Muscle layer of colon (tissue), 2 donors: ENCODE measurements around the gene VTI1A.
"Not testable (repeated sequence)": the region's sequence is repeated elsewhere in the genome, so short reads cannot be mapped to it uniquely, and the experiment has no call there.

Experiments
- H3K27ac ChIP-seq: one replicate; pipeline ENCODE4 v1.7.0; 2013; ENCODE audit warnings: low read depth, mild to moderate bottlenecking, low read length, moderate library complexity
- H3K27me3 ChIP-seq, 2 donors: one replicate each; pipeline ENCODE4 v1.7.0; 2013; ENCODE audit warnings: low read length in 2 of 2, mild to moderate bottlenecking in 2 of 2; ENCODE audit not compliant: insufficient read depth in 2 of 2, control insufficient read depth in 1 of 2
- H3K36me3 ChIP-seq: one replicate; pipeline ENCODE4 v1.7.0; 2013; ENCODE audit warnings: mild to moderate bottlenecking, low read length; ENCODE audit not compliant: insufficient read depth
- H3K4me1 ChIP-seq: one replicate; pipeline ENCODE4 v1.7.0; 2013; ENCODE audit warnings: mild to moderate bottlenecking, low read length; ENCODE audit not compliant: insufficient read depth
- H3K4me3 ChIP-seq, 2 donors: one replicate each; pipeline ENCODE4 v1.7.0; 2013; ENCODE audit warnings: low read length in 2 of 2, low read depth in 1 of 2, mild to moderate bottlenecking in 1 of 2, moderate library complexity in 1 of 2
- H3K9ac ChIP-seq: one replicate; pipeline ENCODE4 v1.7.0; 2013; ENCODE audit warnings: low read length
- H3K9me3 ChIP-seq: one replicate; pipeline ENCODE4 v1.7.0; 2013; ENCODE audit warnings: mild to moderate bottlenecking, low read length
- donor health status: abdominal sarcoma.
- donor health status: Adenocarcinoma of cecum.

VTI1A gene

DNA sequence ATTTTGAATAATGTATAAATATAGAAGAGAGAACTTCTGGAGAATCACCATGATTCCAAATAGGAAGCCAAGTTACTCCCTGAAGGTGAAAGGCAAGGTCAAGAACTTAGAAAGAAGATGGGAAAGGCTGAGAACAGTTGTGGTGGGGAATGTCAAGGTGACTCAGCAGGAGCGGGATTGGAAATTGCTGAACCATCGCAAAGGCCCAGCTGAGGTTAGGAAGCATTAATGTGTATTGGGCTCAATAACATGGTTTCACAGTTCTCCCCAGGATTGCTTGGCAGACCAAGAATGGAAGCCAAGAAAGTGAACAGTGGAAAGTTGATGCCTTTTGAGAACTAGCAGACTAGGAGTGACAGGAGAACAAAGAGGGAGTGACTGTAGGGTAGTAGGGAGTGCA lies 133.3 kb downstream of the VTI1A start:
- no peak overlapping the region for H3K4me3 ChIP-seq
- no peaks in the 10 kb centered on the region for H3K36me3 ChIP-seq
- no peaks in the 10 kb centered on the region for H3K27me3 ChIP-seq
- peaks cover 6% of the 10 kb centered on the region for H3K4me1 ChIP-seq
- no peak overlapping the region for H3K9ac ChIP-seq
- no peaks in the 10 kb centered on the region for H3K9me3 ChIP-seq
- H3K27ac ChIP-seq, result no peak overlapping the region

DNA sequence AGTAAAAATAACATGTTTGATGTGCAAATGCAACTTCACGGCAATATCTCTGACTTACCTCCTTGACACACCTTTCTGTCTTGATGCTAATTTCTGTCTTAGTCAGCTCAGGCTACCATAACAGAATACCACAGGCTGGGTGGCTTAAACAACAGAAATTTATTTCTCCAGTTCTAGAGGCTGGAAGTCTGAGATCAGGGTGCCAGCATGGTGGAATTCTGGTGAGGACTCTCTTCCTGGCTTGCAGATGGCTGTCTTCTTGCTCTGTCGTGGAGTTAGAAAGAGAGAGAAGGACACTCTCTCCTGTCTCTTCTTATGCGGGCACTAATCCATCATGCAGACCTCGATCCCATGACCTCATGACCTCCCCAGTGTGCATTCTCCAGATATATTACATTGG lies 134.9 kb downstream of the VTI1A start:
- H3K9me3 ChIP-seq, result no peaks in the 10 kb centered on the region
- no peak overlapping the region for H3K4me3 ChIP-seq
- no peaks in the 10 kb centered on the region for H3K27me3 ChIP-seq
- H3K9ac ChIP-seq, result no peak overlapping the region
- no peaks in the 10 kb centered on the region for H3K36me3 ChIP-seq
- H3K27ac ChIP-seq, result no peak overlapping the region
- H3K4me1 ChIP-seq, result peaks cover 20% of the 10 kb centered on the region

DNA sequence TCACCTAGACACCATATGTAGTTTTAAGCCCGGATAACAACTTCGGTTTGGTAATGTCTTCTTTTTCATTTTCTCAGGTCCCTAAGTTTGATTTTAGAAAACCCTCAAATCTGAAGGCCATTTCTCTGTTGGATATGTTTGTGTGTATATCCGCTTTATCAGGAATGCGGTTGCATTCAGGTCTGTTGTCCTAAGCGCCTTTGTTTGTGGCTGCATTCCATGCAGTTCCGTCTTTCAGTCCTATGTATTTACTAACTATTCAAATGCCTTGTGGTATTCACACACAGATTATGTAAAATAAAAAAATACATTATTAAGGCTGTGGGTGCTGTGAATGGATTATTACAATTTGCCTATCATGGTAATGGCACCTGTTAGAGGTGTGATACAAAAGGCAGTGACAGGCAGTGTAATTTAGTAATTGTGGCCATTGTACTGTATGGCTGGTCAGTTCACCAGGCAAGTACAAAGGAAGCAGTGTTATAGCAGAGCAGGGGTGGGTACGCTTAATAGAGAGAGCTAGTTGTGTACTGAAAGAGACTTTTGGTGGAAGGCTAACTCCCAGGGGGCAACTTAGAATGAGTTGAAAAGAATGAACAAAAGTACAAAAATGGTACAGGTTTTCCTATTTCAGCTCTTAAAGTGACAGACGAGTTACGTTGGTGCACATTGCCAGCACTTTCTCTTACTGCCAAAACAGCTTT lies 136.4 kb downstream of the VTI1A start:
- H3K9ac ChIP-seq, result no peak overlapping the region
- no peaks in the 10 kb centered on the region for H3K9me3 ChIP-seq
- H3K27ac ChIP-seq, result no peak overlapping the region
- H3K36me3 ChIP-seq, result no peaks in the 10 kb centered on the region
- H3K4me3 ChIP-seq, result no peak overlapping the region
- no peaks in the 10 kb centered on the region for H3K27me3 ChIP-seq
- peaks cover 24% of the 10 kb centered on the region for H3K4me1 ChIP-seq

DNA sequence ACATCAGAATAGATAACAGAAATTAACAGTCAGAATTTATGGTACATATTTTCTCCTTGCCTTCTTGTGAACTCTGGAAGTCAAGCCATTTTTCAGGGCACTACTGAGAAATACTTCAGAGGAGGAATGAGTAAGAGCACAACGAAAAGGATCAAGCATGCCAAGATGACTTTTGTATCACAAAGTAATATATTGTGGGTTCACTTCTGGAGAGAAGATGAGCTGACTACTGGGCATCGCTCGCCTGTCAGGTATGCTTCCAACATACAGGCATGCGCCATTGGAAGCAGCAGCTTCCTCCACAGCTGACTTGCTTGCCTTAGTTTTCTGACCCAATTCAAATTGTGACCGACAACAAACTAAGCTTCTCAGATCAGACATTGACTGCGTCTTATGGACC lies 137.3 kb downstream of the VTI1A start:
- Histone ChIP-seq H3K9ac (no peak overlapping the region), H3K9me3 (no peaks in the 10 kb centered on the region), H3K4me1 (peaks cover 24% of the 10 kb centered on the region), H3K27ac (no peak overlapping the region), H3K27me3 (no peaks in the 10 kb centered on the region), H3K4me3 (no peak overlapping the region), H3K36me3 (no peaks in the 10 kb centered on the region)

DNA sequence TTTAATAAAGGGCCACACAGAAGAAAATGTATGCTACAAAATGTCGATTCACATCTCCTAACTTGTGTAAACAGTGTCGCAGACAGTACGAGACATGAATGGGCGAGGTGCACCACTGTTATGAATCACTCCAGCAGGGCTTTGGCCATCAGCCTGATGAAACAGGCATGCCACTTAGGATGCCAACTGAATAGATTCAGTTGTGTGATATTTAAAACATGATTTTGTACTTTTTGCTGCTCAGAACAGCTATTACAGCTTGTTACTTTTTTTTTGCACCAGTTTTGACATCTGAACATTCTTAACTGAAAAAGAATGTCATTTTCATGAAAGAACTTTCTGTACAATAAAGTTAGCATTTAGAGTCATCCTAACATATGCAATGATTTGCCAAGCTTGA lies 138.1 kb downstream of the VTI1A start:
- no peak overlapping the region for H3K27ac ChIP-seq
- H3K36me3 ChIP-seq, result no peaks in the 10 kb centered on the region
- H3K9me3 ChIP-seq, result no peaks in the 10 kb centered on the region
- H3K4me3 ChIP-seq, result no peak overlapping the region
- H3K9ac ChIP-seq, result no peak overlapping the region
- H3K27me3 ChIP-seq, result no peaks in the 10 kb centered on the region
- H3K4me1 ChIP-seq, result peaks cover 24% of the 10 kb centered on the region

DNA sequence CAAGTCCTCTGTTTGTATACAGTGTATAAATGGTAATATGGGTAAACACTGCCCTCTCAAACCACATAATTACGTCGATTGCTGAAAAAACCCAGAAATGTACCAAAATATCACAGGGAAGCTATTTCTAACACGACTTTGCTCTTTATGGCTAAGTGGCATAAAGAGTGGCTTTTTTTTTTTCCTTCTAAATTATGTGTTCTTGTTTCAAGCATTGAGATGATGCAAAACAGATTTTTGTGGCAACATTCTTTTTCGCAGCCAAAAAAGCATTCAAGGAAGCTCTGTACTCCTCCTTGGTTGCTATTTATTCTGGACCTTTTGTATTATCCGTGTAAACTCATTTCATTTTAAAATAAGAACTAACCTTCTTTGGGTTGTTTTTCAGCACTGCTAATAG lies 138.9 kb downstream of the VTI1A start:
- Histone ChIP-seq H3K27me3 (no peaks in the 10 kb centered on the region), H3K9me3 (no peaks in the 10 kb centered on the region), H3K36me3 (no peaks in the 10 kb centered on the region), H3K4me3 (no peak overlapping the region), H3K4me1 (peaks cover 24% of the 10 kb centered on the region), H3K27ac (no peak overlapping the region), H3K9ac (no peak overlapping the region)

DNA sequence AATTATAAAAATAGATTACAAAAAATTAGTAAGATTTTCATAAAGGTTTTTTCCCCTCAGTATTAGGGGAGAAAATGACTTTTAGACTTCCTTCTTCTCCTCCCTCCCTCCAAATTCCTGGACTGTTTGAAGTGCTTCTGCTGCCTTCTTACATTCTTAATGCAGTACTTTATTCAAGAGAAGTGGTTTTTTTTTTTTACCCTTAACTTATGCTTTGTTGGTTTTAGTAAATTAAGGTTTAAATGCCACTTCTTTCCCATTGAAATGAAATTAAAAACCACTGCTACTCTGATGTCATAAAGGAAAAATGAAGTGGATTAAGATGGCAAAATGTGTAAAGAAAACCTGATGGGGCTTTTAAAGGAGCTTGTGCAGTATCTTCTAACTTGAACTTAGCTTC lies 140.7 kb downstream of the VTI1A start:
- peaks cover 24% of the 10 kb centered on the region for H3K4me1 ChIP-seq
- no peak overlapping the region for H3K27ac ChIP-seq
- H3K4me3 ChIP-seq, result no peak overlapping the region
- no peaks in the 10 kb centered on the region for H3K9me3 ChIP-seq
- H3K36me3 ChIP-seq, result no peaks in the 10 kb centered on the region
- no peaks in the 10 kb centered on the region for H3K27me3 ChIP-seq
- H3K9ac ChIP-seq, result no peak overlapping the region

DNA sequence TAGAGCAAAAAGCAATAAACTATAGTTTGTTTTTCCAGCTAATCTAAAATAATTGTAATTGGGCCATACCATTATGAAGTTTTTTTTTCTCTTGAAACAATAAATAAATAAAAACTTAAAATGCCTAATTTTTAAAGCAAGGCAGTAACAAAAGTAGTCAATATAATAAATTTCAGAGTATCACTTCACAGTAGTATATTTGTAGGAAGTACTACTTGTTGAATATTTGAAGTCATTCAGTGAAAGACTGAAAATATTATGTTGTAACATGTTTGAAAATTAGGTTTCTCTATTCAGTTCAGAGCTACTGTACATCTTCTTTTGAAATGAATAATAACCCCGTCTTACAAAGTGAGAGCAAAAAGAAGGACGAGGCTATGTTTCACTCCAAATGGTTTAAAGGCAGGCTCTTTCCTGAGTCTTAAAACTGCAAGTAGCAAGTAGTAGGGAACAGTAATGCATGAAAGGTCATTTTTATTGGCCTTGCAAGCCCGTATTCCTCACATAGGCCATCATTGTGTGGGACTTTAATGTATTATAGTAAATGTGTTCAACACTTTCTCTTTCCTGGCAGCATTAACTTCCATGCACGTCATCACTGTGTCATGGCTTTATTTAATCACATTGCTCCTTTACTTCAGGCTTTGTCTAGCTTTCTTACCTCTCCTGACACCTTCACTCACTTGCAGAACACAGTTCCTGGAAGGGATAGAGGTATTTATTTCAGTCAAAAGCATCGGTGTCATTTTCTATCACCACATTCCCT lies 141.4 kb downstream of the VTI1A start:
- no peaks in the 10 kb centered on the region for H3K36me3 ChIP-seq
- no peak overlapping the region for H3K9ac ChIP-seq
- H3K4me1 ChIP-seq, result peaks cover 24% of the 10 kb centered on the region
- no peak overlapping the region for H3K27ac ChIP-seq
- no peak overlapping the region for H3K4me3 ChIP-seq
- H3K27me3 ChIP-seq, result no peaks in the 10 kb centered on the region
- H3K9me3 ChIP-seq, result no peaks in the 10 kb centered on the region

DNA sequence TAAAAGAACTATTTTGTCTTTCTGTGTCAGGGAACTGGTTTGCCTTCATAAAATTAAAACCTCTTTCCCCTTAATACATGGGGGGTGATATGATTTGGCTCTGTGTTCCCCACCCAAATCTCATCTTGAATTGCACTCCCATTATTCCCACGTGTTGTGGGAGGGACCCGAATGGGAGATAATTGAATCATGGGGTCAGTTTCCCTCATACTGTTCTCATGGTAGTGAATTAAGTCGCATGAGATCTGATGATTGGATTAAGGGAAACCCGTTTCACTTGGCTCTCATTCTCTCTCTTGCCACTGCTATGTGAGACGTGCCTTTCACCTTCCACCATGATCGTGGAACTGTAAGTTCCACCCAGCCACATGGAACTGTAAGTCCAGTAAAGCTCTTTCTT lies 142.1 kb downstream of the VTI1A start:
- no peaks in the 10 kb centered on the region for H3K27me3 ChIP-seq
- H3K4me1 ChIP-seq, result peaks cover 24% of the 10 kb centered on the region
- no peaks in the 10 kb centered on the region for H3K36me3 ChIP-seq
- no peak overlapping the region for H3K27ac ChIP-seq
- H3K9ac ChIP-seq, result no peak overlapping the region
- H3K4me3 ChIP-seq, result no peak overlapping the region
- H3K9me3 ChIP-seq, result no peaks in the 10 kb centered on the region

DNA sequence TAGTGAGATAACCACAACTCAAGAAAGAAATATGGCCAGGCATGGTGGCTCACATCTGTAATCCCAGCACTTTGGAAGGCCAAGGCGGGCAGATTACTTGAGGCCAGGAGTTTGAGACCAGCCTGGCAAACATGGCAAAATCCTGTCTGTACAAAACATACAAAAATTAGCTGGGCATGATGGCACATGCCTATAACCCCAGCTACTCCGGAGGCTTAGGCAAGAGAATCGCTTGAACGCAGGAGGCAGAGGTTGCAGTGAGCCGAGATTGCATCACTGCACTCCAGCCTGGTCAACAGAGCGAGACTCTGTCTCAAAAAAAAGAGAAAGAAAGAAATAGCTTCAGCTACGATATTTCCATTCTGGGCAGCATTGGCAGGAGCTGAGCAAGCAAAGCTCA lies 143.8 kb downstream of the VTI1A start:
- H3K4me1 ChIP-seq, result peaks cover 13% of the 10 kb centered on the region
- not testable (repeated sequence) for H3K4me3 ChIP-seq, H3K9me3 ChIP-seq, H3K27ac ChIP-seq, H3K27me3 ChIP-seq, H3K36me3 ChIP-seq, H3K9ac ChIP-seq

DNA sequence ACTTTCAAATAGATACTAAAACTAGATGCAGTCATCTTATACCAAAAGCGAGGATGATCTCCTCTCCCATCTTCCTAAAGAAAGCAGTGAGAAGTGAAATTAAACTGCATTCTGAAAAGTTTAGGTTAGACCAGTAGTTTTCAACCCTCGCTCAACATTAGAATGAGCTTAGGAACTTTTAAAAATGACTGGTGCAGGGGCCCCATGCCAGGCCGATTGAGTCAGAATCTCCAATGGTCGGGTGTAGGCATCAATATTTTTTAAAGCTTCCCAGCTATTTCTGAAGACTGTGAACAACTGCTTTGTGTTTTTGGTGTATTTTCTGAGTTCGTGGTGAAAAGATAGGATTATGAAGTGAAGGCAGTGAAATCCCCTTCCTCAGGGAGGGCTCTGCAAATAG lies 146.0 kb downstream of the VTI1A start:
- Histone ChIP-seq H3K4me3 (no peak overlapping the region), H3K9me3 (no peaks in the 10 kb centered on the region), H3K4me1 (no peaks in the 10 kb centered on the region), H3K9ac (no peak overlapping the region), H3K27ac (no peak overlapping the region), H3K36me3 (no peaks in the 10 kb centered on the region), H3K27me3 (no peaks in the 10 kb centered on the region)
